Measurements from ENCODE around the gene APOBEC3F.

GRCh38 chr22:39026509-39027150, 14.0 kb upstream of the APOBEC3F start:
- TF ChIP-seq TOX (CRISPR knock-in tag; IDR thresholded peaks at IDR 0.05; ENCODE audit: borderline replicate concordance) (no peak), ZC3H10 (CRISPR knock-in tag; IDR thresholded peaks at IDR 0.05) (no peak), RARB (CRISPR knock-in tag; IDR thresholded peaks at IDR 0.05) (no peak)
- TF ChIP-seq, protein P1, sequence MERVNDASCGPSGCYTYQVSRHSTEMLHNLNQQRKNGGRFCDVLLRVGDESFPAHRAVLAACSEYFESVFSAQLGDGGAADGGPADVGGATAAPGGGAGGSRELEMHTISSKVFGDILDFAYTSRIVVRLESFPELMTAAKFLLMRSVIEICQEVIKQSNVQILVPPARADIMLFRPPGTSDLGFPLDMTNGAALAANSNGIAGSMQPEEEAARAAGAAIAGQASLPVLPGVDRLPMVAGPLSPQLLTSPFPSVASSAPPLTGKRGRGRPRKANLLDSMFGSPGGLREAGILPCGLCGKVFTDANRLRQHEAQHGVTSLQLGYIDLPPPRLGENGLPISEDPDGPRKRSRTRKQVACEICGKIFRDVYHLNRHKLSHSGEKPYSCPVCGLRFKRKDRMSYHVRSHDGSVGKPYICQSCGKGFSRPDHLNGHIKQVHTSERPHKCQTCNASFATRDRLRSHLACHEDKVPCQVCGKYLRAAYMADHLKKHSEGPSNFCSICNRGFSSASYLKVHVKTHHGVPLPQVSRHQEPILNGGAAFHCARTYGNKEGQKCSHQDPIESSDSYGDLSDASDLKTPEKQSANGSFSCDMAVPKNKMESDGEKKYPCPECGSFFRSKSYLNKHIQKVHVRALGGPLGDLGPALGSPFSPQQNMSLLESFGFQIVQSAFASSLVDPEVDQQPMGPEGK (CRISPR knock-in tag; IDR thresholded peaks at IDR 0.05; ENCODE audit: borderline replicate concordance), result no peak

Measured in SK-N-SH treated with all-trans-retinoic acid at 6 μM for 48 hours (cell line).